HEK293 (cell line): ENCODE measurements around the gene ADCY10.

Experiments used
- HOXC10 ChIP-seq: sonication (generic); formaldehyde crosslinking; IDR thresholded peaks from 2 replicates; pipeline ENCODE4 v1.8.1; 2023; ENCODE audit warnings: mild to moderate bottlenecking, missing genetic modification reagents
- ZNF274 ChIP-seq, 2 experiments: fragments of 200-500 bp in 1 of 2; fragments of 450-650 bp in 1 of 2; sonication (Bioruptor generic) in 1 of 2; formaldehyde crosslinking in 1 of 2; IDR thresholded peaks; 2 replicates each; pipeline versions ENCODE4 v1.5.1 to v1.6.1; 2014 to 2016; ENCODE audit warnings: borderline replicate concordance in 1 of 2, inconsistent platforms in 1 of 2, low read length in 1 of 2, missing biosample characterization in 1 of 2, missing genetic modification characterization in 1 of 2
- ZNF501 ChIP-seq: fragments of 450-650 bp; formaldehyde crosslinking; IDR thresholded peaks from 2 replicates; pipeline ENCODE4 v1.5.1; 2016; ENCODE audit warnings: missing biosample characterization, missing genetic modification characterization
- ZNF558 ChIP-seq: fragments of 450-650 bp; formaldehyde crosslinking; IDR thresholded peaks from 2 replicates; pipeline ENCODE4 v1.5.1; 2016; ENCODE audit warnings: missing biosample characterization, missing genetic modification characterization
- ZNF677 ChIP-seq: fragments of 450-650 bp; IDR thresholded peaks from 2 replicates; pipeline ENCODE4 v1.5.0; 2018; ENCODE audit warnings: missing biosample characterization, mild to moderate bottlenecking, missing genetic modification characterization, moderate library complexity

GRCh38 chr1:167881786-167882185 lies 32.1 kb downstream of the ADCY10 start:
- TF ChIP-seq ZNF677 (tag by site-specific recombination) (no peak), ZNF558 (tag by site-specific recombination) (no peak), ZNF274 (IDR thresholded peaks at IDR 0.05; ENCODE audit: low read length) (no peak), ZNF274 (tag by site-specific recombination; IDR thresholded peaks at IDR 0.05; ENCODE audit: borderline replicate concordance) (no peak), ZNF501 (tag by site-specific recombination) (no peak), HOXC10 (CRISPR knock-in tag) (no peak)
